ENCODE results near the gene PSME4. TPM values are rescaled to one million over a fixed set of nuclear protein-coding genes. Genes with fewer than 3 reads are reported as not detected.

The PSME4 gene
- total RNA-seq, 1 donor from 2014 or later = 71.2 TPM

DNA sequence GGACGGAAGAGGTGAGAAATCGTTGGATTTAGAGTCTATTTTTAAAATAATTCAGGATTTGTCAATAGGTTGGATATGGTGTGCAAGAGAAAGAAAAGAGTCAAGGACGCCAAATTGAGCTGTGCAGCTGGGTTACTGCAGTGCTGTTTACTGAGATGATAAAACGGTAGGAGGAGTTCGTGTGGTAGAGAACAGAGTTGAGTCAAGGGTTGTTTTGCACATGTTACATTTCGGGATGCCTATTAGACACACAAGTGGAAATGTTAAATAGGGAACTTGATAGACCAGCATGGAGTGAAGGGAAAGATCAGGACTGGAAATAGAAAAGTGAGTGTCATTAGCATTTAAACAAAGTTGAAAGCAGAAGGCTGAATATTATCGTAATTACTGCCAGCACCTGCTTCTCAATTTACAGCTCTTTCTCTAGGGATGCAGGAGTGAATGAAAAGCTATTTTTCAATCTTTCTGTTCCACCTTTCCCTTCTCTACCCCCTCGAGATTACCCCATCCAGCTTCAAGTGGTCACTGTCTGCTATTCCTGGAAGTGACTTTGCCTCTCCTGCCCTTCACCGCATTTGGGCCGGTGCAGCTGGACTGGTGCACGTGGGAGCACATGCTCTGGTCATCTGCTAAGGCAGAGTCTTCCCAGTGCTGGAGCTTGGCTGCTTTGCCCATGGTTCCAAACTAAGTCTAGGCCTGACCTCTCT lies 141.4 kb downstream of the PSME4 start:
- intact Hi-C loops (cut with DNase I) = no loop called here

DNA sequence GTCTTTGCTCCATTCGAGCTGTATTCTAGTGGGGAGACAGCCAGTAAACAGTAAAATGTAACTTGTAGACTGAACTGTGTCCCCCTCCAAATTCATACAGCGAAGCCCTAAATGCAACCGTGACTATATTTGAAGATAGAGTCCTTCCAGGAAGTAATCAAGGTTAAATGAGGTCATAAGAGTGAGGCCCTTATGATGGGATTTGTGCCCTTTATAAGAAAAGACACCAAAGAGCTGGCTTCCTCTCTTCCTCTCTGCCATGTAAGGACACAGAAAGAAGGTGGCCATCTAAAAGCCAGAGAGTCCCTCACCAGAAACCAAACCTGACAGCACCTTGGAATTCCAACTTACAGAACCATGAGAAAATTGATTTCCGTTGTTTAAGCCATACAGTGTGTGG lies 142.5 kb downstream of the PSME4 start:
- intact Hi-C loops (cut with DNase I) = no loop called here
- Histone ChIP-seq H3K27me3 (no peaks in the 10 kb centered on the region), H3K4me3 (no peak overlapping the region), H3K27ac (no peak overlapping the region), H3K36me3 (peaks cover 0 to 4% of the 10 kb centered on the region in 2 donors), H3K4me1 (peaks cover 17% of the 10 kb centered on the region), H3K9me3 (no peaks in the 10 kb centered on the region)
- no peak for DNase-seq (ENCODE audit: extremely low spot score in 2 of 2)
- TF ChIP-seq, protein P1, sequence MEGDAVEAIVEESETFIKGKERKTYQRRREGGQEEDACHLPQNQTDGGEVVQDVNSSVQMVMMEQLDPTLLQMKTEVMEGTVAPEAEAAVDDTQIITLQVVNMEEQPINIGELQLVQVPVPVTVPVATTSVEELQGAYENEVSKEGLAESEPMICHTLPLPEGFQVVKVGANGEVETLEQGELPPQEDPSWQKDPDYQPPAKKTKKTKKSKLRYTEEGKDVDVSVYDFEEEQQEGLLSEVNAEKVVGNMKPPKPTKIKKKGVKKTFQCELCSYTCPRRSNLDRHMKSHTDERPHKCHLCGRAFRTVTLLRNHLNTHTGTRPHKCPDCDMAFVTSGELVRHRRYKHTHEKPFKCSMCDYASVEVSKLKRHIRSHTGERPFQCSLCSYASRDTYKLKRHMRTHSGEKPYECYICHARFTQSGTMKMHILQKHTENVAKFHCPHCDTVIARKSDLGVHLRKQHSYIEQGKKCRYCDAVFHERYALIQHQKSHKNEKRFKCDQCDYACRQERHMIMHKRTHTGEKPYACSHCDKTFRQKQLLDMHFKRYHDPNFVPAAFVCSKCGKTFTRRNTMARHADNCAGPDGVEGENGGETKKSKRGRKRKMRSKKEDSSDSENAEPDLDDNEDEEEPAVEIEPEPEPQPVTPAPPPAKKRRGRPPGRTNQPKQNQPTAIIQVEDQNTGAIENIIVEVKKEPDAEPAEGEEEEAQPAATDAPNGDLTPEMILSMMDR (IDR thresholded peaks at IDR 0.05) = no peak
- no peak for TF ChIP-seq POLR2A (IDR thresholded peaks at IDR 0.05)
- no peak for TF ChIP-seq POLR2AphosphoS5 (IDR thresholded peaks at IDR 0.05; ENCODE audit: insufficient read depth in 1 of 2, low read depth in 1 of 2)

More for the DNA sequence above, 141.4 kb downstream of the PSME4 start:
- Histone ChIP-seq H3K4me3 (no peak overlapping the region), H3K36me3 (peaks cover 0 to 5% of the 10 kb centered on the region in 2 donors), H3K9me3 (no peaks in the 10 kb centered on the region), H3K27ac (no peak overlapping the region), H3K27me3 (no peaks in the 10 kb centered on the region), H3K4me1 (peaks cover 17% of the 10 kb centered on the region)
- no peak for DNase-seq (ENCODE audit: extremely low spot score in 2 of 2)
- TF ChIP-seq, protein P1 (IDR thresholded peaks at IDR 0.05) = no peak
- TF ChIP-seq POLR2A (IDR thresholded peaks at IDR 0.05) (no peak), POLR2AphosphoS5 (IDR thresholded peaks at IDR 0.05; ENCODE audit: insufficient read depth in 1 of 2, low read depth in 1 of 2) (no peak)

DNA sequence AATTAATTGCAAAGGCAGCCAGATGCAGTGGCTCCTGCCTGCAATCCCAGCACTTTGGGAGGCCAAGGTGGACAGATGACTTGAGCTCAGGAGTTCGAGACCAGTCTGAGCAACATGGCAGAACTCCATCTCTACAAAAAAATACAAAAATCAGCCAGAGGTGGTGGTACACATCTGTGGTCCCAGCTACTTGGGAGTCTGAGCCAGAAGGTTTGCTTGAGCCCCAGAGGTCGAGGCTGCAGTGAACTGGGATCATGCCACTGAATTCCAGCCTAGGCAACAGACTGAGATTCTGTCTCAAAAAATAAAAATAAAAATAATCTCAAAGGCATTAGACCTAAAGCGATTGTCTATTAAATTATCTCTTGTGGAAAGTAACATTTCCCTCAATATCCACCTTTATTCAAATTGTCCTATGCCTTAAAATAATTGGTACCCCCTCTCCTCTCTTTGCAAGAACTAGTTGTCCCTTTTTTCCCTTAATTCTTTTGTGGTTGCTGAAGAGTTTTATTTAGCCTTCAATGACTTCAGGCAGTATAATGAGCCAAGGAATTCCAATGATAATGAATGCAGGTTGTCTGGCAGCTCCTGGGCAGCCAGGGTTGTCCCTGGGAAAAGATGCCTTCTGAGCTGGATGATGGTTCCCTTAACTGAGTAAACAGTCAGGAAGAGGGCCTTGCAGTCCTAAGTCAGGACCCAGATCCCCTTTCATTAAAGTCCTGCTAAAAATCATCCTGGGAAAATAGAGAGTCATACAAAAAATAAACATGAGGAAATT lies 143.2 kb downstream of the PSME4 start:
- H3K9me3 ChIP-seq = no peaks in the 10 kb centered on the region
- TF ChIP-seq POLR2AphosphoS5 (IDR thresholded peaks at IDR 0.05; ENCODE audit: insufficient read depth in 1 of 2, low read depth in 1 of 2) (no peak), POLR2A (IDR thresholded peaks at IDR 0.05) (no peak)
- TF ChIP-seq, protein P1 (IDR thresholded peaks at IDR 0.05) = no peak
- no peak overlapping the region for H3K4me3 ChIP-seq
- DNase-seq (ENCODE audit: extremely low spot score in 2 of 2) = no peak
- H3K27ac ChIP-seq = no peak overlapping the region
- H3K4me1 ChIP-seq = peaks cover 17% of the 10 kb centered on the region
- intact Hi-C loops (cut with DNase I) = no loop called here
- H3K36me3 ChIP-seq = peaks cover 0 to 4% of the 10 kb centered on the region in 2 donors
- no peaks in the 10 kb centered on the region for H3K27me3 ChIP-seq

DNA sequence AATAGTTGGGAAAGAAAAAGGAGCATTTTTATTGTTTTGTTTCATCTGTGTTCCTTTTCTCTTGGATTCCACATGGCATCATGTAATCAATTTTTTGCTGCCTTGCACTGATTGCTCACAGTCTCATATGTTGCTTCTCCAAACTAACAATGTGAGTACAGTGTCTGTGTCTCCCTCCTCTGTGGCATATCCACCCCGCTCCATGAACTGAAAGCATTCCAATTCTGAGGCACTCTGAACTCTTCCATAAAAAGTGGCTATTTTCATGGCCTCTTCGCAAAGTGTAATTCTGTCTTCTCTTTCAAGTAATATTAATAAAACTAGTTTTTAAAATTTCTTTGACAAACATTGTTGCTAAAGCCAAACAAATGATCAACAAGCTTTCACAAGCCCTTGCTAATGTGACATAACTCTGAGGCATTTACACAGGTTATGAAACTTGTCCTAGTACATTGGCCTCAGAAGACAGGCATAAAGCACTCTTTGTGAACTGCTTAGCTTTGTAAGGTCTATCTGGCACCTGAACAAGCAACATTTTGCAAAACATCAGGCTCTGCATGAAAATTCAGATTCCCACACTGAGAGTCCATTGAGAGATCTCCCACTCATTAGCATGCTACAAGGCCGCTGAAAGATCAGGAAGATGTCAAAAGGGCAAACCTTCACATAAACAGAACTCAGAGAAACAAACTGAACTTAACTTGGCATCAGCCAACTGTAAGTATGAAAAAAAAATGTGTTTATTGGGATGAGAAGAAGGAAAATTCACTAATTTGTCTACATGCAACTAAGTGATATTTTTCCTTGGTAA lies 144.0 kb downstream of the PSME4 start:
- Histone ChIP-seq H3K9me3 (no peaks in the 10 kb centered on the region), H3K27ac (peak overlapping the region; percentile 12), H3K27me3 (no peaks in the 10 kb centered on the region), H3K36me3 (peaks cover 0 to 4% of the 10 kb centered on the region in 2 donors), H3K4me3 (no peak overlapping the region), H3K4me1 (peaks cover 17% of the 10 kb centered on the region)
- intact Hi-C loops (cut with DNase I) = no loop called here
- TF ChIP-seq, protein P1 (IDR thresholded peaks at IDR 0.05) = no peak
- TF ChIP-seq POLR2AphosphoS5 (IDR thresholded peaks at IDR 0.05; ENCODE audit: insufficient read depth in 1 of 2, low read depth in 1 of 2) = no peak
- no peak for TF ChIP-seq POLR2A (IDR thresholded peaks at IDR 0.05)
- no peak for DNase-seq (ENCODE audit: extremely low spot score in 2 of 2)

Data from vagina (tissue), 2 donors.